Heart left ventricle (tissue), 13 donors: ENCODE results near the gene PTPRE.

Experiments used
- CTCF ChIP-seq, 12 donors: fragments of 200-600 bp; sonication (generic) in 4 of 12; IDR thresholded peaks; one replicate each; pipeline versions ENCODE4 v1.5.0 to v1.8.0; 2018 to 2022; ENCODE audit warnings: antibody characterized with exemption in 12 of 12, mild to moderate bottlenecking in 5 of 12
- POLR2A ChIP-seq, 2 donors: fragments of 450-650 bp; IDR thresholded peaks; one replicate each; pipeline ENCODE4 v1.6.1; 2017; ENCODE audit warnings: antibody characterized with exemption in 2 of 2, mild to moderate bottlenecking in 2 of 2, moderate library complexity in 2 of 2
- donor health status: ischemic (EF 13 %, LVEDD 7.1; RV severe dilation, severe dysfunction).
- donor health status: DM: no; HTN: yes; CAD: no.
- donor health status: DM: no; HTN: no; CAD: no.
- donor health status: ischemic (EF 25% LVEDD 6.9; RV normal size, moderate dysfunction).
- donor health status: ischemic (EF 25% LVEDD 5.7; RV mildly dilated, moderate dysfunction).
- donor health status: ischemic (EF 35%, LVEDD 5.7; RV mildly dilated, moderate dysfunction).
- donor health status: nonischemic (EF 11% LVEDD 7.7; RV severe dilation, severe dysfunction).
- donor health status: DM: yes; HTN: yes; CAD: no.
- donor health status: PGD.
- donor health status: ischemic (EF 29% LVEDD 5.4; RV normal size, mild dysfunction).
- donor health status: nonischemic (EF 23%, LVEDD 6.1; RV moderate dilation, normal function).

GRCh38 chr10:128017822-128018221 lies 110.9 kb downstream of the PTPRE start:
- TF ChIP-seq CTCF (IDR thresholded peaks at IDR 0.05) (no peak), POLR2A (IDR thresholded peaks at IDR 0.05) (no peak)
